Heart left ventricle (tissue), 13 donors: Measurements from ENCODE around the gene DKK2.

ENCODE experiments used
- POLR2A ChIP-seq, 2 donors: fragments of 450-650 bp; IDR thresholded peaks; one replicate each; pipeline ENCODE4 v1.6.1; 2017; ENCODE audit warnings: antibody characterized with exemption in 2 of 2, mild to moderate bottlenecking in 2 of 2, moderate library complexity in 2 of 2
- TF ChIP-seq, protein P1 (sequence below), 12 donors: fragments of 200-600 bp; sonication (generic) in 4 of 12; IDR thresholded peaks; one replicate each; pipeline versions ENCODE4 v1.5.0 to v1.8.0; 2018 to 2022; ENCODE audit warnings: antibody characterized with exemption in 12 of 12, mild to moderate bottlenecking in 5 of 12
- donor health status: ischemic (EF 13 %, LVEDD 7.1; RV severe dilation, severe dysfunction).
- donor health status: DM: no; HTN: yes; CAD: no.
- donor health status: DM: no; HTN: no; CAD: no.
- donor health status: ischemic (EF 25% LVEDD 6.9; RV normal size, moderate dysfunction).
- donor health status: ischemic (EF 25% LVEDD 5.7; RV mildly dilated, moderate dysfunction).
- donor health status: ischemic (EF 35%, LVEDD 5.7; RV mildly dilated, moderate dysfunction).
- donor health status: nonischemic (EF 11% LVEDD 7.7; RV severe dilation, severe dysfunction).
- donor health status: DM: yes; HTN: yes; CAD: no.
- donor health status: PGD.
- donor health status: ischemic (EF 29% LVEDD 5.4; RV normal size, mild dysfunction).
- donor health status: nonischemic (EF 23%, LVEDD 6.1; RV moderate dilation, normal function).

DNA sequence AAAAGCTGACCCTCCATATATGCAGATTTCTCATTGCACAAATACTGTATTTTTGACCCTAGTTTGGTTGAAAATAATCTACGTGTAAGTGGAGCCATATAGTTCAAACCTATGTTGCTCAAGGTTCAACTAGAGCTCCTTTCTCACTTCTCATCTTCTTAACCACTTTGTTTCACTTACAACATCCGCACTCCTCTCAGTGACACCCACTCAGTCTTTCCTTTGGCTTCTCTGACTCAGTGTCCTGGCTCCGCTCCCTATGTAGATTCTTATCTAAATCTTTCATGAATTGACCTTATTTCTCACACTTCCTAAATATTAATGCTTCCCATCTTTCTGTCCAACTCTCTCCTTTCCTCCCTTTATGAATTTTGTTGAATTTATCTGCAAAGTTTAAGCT, 32.9 kb upstream of the DKK2 start:
- no peak for TF ChIP-seq POLR2A (IDR thresholded peaks at IDR 0.05)
- TF ChIP-seq, protein P1, sequence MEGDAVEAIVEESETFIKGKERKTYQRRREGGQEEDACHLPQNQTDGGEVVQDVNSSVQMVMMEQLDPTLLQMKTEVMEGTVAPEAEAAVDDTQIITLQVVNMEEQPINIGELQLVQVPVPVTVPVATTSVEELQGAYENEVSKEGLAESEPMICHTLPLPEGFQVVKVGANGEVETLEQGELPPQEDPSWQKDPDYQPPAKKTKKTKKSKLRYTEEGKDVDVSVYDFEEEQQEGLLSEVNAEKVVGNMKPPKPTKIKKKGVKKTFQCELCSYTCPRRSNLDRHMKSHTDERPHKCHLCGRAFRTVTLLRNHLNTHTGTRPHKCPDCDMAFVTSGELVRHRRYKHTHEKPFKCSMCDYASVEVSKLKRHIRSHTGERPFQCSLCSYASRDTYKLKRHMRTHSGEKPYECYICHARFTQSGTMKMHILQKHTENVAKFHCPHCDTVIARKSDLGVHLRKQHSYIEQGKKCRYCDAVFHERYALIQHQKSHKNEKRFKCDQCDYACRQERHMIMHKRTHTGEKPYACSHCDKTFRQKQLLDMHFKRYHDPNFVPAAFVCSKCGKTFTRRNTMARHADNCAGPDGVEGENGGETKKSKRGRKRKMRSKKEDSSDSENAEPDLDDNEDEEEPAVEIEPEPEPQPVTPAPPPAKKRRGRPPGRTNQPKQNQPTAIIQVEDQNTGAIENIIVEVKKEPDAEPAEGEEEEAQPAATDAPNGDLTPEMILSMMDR (IDR thresholded peaks at IDR 0.05): no peak
